Measurements from ENCODE around the gene U2AF1L4. TPM values are rescaled to one million over a fixed set of nuclear protein-coding genes. Genes with fewer than 3 reads are reported as not detected.

Gene U2AF1L4
- total and polyA plus RNA-seq, 2 donors (not counting 3 experiments of a cell fraction or from before 2014, with no cell fraction given): 5.6 to 13.5 TPM

DNA sequence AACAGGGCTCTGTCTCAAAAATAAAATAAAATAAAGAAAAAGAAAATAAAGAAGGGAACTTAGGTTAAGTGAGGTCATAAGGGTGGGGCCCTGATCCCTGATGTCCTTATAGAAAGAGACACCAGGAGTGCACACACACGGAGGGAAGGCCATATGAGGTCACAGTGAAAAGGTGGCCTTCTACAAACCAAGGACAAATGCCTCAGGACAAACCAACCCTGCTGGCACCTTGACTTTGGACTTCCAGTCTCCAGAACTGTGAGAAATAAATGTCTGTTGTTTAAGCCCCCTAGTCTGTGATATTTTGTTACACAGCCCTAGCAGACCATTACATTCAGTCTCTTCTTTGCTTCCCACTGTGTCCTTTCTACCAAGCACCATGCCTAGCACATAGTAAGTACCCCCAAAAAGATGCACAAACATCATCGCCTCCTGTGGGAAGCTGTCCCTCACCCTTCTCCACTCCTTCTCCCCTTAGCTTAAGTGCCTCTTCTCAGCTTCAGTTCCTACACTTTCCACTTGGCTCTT lies 49.3 kb downstream of the U2AF1L4 start:
- ChIA-PET POLR2A (no interaction called here), CTCF (interaction anchor here (6.8 kb wide), 1 partner anchor 124 kb away, joined by 54 read pairs; no protein-coding TSS in a partner anchor)
- no peak for TF ChIP-seq EZH2 (IDR thresholded peaks at IDR 0.05; ENCODE audit: borderline replicate concordance, low read depth, low read length, severe bottlenecking)
- intact Hi-C loops (cut with micrococcal nuclease) (no loop called here), dilution Hi-C loops (cut with MboI; ENCODE audit: extremely low pct_ligation_motif_present, low sequenced_read_pairs) (no loop called here)
- H3K4me1 ChIP-seq (ENCODE audit: control insufficient read depth, extremely low read depth, insufficient read depth, low read length): no peaks in the 10 kb centered on the region
- no peaks in the 10 kb centered on the region for H3K27me3 ChIP-seq (ENCODE audit: control insufficient read depth in 2 of 2, insufficient read depth in 2 of 2, low read length in 2 of 2)
- H2AFZ ChIP-seq (ENCODE audit: low read depth, low read length): no peak overlapping the region
- BruUV-seq (replicated peaks): no TSS peak
- no peaks in the 10 kb centered on the region for H3K79me2 ChIP-seq (ENCODE audit: control insufficient read depth, insufficient read depth, low read length)
- no peak overlapping the region for H3K4me2 ChIP-seq (ENCODE audit: insufficient read depth, low read length)
- no peak overlapping the region for H3K9ac ChIP-seq (replicated peaks; ENCODE audit: extremely low read depth, insufficient read depth, low read length)
- H3K9me3 ChIP-seq (replicated peaks; ENCODE audit: control insufficient read depth, insufficient read depth, low read length): no peaks in the 10 kb centered on the region
- no peak for FAIRE-seq
- no peak for DNase-seq (ENCODE audit: low read depth, low spot score)
- no peak overlapping the region for H3K27ac ChIP-seq (ENCODE audit: insufficient read depth, low read depth, low read length)
- no peaks in the 10 kb centered on the region for H4K20me1 ChIP-seq (replicated peaks; ENCODE audit: control insufficient read depth, extremely low read depth, insufficient read depth, low read length)
- no peaks in the 10 kb centered on the region for H3K9me1 ChIP-seq (replicated peaks; ENCODE audit: control insufficient read depth, extremely low read depth, insufficient read depth, low read length)
- H3K36me3 ChIP-seq (ENCODE audit: control insufficient read depth in 2 of 2, extremely low read depth in 1 of 2, insufficient read depth in 2 of 2, low read length in 2 of 2): no peaks in the 10 kb centered on the region
- no peak overlapping the region for H3K4me3 ChIP-seq (replicated peaks in 1 of 3; ENCODE audit: insufficient read depth in 1 of 3, low read depth in 1 of 3, low read length in 3 of 3)

DNA sequence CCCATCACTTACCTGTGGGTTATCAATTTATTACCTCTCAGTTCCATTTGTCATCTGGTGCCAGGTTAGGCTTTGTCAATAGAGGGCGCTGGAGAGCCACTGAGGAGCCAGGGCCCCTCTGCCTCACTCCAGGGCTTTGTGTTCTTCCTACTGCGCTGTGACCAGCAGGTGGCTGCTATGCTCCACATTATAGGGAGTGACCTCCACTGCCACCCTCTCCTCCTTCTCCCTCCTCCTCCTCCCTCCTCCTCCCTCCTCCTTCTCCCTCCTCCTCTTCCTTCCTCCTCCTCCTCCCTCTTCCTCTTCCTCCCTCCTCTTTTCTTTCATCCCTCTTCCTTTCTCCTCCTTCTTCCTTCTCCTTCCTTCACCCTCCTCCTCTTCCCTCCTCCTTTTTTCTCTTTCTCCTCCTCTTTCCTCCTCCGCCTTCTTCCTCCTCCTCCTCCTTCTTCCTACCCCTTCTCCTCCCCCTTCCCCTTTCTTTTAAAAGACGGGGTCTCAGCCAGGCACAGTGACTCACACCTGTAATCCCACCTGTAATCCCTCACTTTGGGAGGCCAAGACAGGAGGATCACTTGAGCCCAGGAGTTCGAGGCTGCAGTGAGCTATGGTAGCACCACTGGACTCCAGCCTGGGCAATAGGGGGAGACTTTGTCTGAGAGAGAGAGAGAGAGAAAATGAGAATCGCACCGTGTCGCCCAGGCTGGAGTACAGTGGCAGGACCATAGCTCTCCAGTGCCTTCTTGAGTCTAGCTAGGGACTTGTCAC lies 51.2 kb downstream of the U2AF1L4 start:
- POLR2A ChIA-PET: no interaction called here
- Histone ChIP-seq H4K20me1 (replicated peaks; ENCODE audit: control insufficient read depth, extremely low read depth, insufficient read depth, low read length) (no peaks in the 10 kb centered on the region), H3K4me1 (ENCODE audit: control insufficient read depth, extremely low read depth, insufficient read depth, low read length) (no peaks in the 10 kb centered on the region), H2AFZ (ENCODE audit: low read depth, low read length) (no peak overlapping the region), H3K9me1 (replicated peaks; ENCODE audit: control insufficient read depth, extremely low read depth, insufficient read depth, low read length) (no peaks in the 10 kb centered on the region), H3K79me2 (ENCODE audit: control insufficient read depth, insufficient read depth, low read length) (no peaks in the 10 kb centered on the region), H3K4me3 (replicated peaks in 1 of 3; ENCODE audit: insufficient read depth in 1 of 3, low read depth in 1 of 3, low read length in 3 of 3) (no peak overlapping the region), H3K27ac (ENCODE audit: insufficient read depth, low read depth, low read length) (no peak overlapping the region), H3K36me3 (ENCODE audit: control insufficient read depth in 2 of 2, extremely low read depth in 1 of 2, insufficient read depth in 2 of 2, low read length in 2 of 2) (no peaks in the 10 kb centered on the region), H3K9ac (replicated peaks; ENCODE audit: extremely low read depth, insufficient read depth, low read length) (no peak overlapping the region), H3K4me2 (ENCODE audit: insufficient read depth, low read length) (no peak overlapping the region), H3K9me3 (replicated peaks; ENCODE audit: control insufficient read depth, insufficient read depth, low read length) (no peaks in the 10 kb centered on the region), H3K27me3 (ENCODE audit: control insufficient read depth in 2 of 2, insufficient read depth in 2 of 2, low read length in 2 of 2) (no peaks in the 10 kb centered on the region)
- BruUV-seq (replicated peaks): no TSS peak
- TF ChIP-seq, protein P1, sequence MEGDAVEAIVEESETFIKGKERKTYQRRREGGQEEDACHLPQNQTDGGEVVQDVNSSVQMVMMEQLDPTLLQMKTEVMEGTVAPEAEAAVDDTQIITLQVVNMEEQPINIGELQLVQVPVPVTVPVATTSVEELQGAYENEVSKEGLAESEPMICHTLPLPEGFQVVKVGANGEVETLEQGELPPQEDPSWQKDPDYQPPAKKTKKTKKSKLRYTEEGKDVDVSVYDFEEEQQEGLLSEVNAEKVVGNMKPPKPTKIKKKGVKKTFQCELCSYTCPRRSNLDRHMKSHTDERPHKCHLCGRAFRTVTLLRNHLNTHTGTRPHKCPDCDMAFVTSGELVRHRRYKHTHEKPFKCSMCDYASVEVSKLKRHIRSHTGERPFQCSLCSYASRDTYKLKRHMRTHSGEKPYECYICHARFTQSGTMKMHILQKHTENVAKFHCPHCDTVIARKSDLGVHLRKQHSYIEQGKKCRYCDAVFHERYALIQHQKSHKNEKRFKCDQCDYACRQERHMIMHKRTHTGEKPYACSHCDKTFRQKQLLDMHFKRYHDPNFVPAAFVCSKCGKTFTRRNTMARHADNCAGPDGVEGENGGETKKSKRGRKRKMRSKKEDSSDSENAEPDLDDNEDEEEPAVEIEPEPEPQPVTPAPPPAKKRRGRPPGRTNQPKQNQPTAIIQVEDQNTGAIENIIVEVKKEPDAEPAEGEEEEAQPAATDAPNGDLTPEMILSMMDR (IDR thresholded peaks at IDR 0.05; ENCODE audit: extremely low read depth in 1 of 2, insufficient read depth in 1 of 2, low read depth in 1 of 2, low read length in 2 of 2): peak; percentile 97
- TF ChIP-seq EZH2 (IDR thresholded peaks at IDR 0.05; ENCODE audit: borderline replicate concordance, low read depth, low read length, severe bottlenecking) (no peak), MYC (IDR thresholded peaks at IDR 0.05; ENCODE audit: low read depth, low read length) (no peak)
- TF ChIP-seq, protein P2, sequence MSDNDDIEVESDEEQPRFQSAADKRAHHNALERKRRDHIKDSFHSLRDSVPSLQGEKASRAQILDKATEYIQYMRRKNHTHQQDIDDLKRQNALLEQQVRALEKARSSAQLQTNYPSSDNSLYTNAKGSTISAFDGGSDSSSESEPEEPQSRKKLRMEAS (IDR thresholded peaks at IDR 0.05; ENCODE audit: insufficient read depth, insufficient read length): no peak
- DNase-seq (ENCODE audit: low read depth, low spot score) (peak; percentile 78), FAIRE-seq (peak; percentile 86)
- CTCF ChIA-PET: interaction anchor here (0.7 to 6.8 kb wide), 13 partner anchors 9 to 238 kb away, joined by 3 to 54 read pairs (median 4); no protein-coding TSS in a partner anchor
- dilution Hi-C loops (cut with MboI; ENCODE audit: extremely low pct_ligation_motif_present, low sequenced_read_pairs) (no loop called here), intact Hi-C loops (cut with micrococcal nuclease) (loop anchor here (1.0 to 5.0 kb wide), 5 partner anchors 23 to 237 kb away; partner anchors contain the start of gene TMEM147)
